GM21515 (cell line): ENCODE measurements around the gene POLA1.

Experiments
- ATAC-seq: cut with Tn5 transposase; IDR thresholded peaks from one replicate; pipeline ENCODE4 v1.9.1; 2021; ENCODE audit not compliant: unreplicated experiment

Gene POLA1

DNA sequence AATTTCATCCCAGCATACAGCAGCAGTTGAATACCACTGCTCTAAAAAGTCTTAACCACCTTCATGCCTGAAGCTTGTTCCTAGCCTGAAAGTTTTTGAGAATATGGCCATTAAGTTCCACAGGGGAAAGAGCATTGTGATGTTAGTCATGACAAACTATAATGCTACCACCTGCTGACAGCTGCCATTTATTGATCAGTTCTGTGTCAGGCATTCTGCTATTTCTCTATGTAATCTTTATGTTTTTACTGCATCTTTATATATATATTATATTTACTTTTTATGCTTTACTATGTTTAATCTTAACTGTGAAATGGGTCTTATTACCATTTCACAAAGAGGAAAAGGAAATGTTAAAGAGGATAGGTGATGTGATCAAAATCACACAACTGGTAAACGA is 268.1 kb downstream of the POLA1 start:
- ATAC-seq, result no peak

DNA sequence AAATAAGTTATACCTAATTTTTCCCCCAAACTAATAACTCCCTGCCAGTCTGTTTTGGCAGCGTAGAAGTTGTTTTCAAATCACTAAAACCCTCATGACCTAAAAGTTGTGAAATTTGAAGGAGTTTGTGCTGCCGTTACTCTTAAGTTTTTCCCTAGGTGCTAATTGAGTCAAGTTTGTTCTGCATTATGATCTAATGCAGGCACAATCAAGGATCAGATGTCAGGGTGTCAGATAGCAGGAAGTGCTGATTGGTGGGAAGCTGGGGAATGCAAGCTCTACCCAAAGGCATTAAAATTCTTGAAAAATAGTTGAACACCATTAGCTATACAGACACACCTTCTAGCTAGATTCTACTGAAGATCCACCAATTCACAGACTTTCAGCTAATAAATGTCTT is 270.1 kb downstream of the POLA1 start:
- ATAC-seq, result no peak

DNA sequence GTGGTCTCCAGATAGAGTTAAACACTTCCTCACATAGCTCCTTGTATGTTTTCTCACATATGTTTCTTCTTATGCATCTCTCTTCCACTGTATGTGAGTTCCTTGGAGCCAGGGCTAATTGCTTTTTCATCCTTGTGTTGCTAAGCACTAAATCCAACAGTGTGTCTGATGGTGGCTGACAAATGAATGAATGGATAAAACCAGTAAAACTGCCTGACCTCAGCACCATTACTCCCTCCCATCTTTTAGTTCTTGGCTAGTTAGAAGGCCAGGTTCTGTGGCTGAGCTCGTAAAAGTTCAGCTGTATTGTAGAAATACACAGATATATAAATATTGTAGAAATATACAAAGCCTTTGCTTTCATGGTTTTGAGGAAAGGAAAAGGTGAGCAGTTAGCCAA is 271.7 kb downstream of the POLA1 start:
- no peak for ATAC-seq

DNA sequence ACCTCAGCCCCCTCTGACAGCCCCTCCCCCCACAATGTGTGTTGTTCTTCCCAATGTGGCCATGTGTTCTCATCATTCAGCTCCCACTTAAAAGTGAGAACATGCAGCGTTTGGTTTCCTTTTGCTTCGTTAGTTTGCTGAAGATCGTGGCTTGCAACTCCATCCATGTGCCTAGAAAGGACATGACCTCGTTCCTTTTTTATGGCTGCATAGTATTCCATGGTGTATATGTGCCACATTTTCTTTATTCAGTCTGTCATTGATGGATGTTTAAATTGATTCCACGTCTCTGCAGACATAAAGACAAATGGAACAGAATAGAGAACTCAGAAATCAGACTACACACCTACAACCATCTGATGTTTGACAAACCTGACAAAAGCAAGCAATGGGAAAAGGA is 276.1 kb downstream of the POLA1 start:
- ATAC-seq, result no peak

DNA sequence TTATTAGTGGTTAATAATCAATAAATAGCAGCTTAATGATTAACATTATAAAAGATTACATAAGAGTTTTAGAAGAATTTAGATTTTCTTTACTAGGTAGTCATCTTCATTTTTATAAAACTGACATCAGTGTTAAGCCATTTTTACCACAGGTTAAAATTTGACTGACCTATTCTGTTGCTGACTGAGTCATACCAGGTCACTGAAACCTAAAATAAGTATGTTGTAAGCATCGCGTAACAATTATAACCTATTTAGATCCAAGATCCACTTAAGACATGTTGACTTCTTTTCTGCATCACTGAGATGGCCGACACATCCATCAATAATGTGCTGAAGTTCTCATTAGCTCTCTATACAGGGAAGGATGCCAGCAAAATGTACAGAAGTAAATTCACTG is 285.4 kb downstream of the POLA1 start:
- no peak for ATAC-seq

DNA sequence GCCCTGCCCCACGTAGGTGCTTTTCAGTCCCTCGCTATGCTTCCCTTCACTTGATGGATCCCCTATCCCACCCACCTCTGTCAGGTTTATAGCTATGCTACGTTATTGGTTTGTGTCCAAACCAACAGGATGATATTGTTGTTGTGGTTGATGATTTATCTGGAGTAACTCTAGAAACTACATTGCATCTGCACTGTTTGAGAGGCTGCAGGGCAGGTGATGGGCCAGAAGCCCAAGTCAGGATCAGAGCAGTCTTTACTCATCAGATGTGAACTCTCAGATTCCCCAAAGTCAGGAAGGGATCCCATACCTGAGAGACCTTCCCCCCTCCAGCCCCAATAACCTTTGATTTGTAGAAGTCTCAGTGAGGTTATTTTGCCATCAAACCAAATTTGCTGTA is 287.3 kb downstream of the POLA1 start:
- ATAC-seq, result no peak

DNA sequence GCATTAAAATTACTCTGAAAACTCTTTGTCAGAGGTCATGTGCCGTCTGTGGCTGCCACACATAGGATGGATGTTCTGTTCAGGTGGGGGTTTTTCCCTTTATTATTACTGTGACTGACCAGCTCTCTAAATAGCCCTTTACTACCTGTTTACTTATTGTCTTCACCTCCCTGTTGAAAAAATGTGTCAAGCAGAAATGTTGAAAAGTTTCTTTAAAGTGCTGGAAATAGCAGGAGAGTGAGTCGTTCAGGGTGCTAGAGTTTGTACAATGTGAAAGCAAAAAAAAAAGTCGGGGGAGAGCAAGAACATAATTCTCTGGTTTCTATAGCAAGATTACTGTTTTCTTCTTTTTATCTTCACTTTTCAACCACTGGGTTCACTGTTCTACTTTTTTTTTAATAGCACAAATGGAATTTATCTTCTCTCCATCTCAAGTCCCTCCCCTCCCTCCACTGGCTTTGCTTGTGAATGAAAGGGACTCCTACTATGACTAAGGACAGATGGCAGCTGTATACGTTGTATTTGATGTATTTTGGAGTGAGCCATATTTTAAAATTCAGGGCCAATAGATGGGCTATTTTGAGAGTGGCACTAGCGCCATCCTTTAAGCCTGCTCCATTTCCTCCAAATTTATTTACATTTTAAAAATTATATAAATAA is 288.7 kb downstream of the POLA1 start:
- ATAC-seq, result no peak

DNA sequence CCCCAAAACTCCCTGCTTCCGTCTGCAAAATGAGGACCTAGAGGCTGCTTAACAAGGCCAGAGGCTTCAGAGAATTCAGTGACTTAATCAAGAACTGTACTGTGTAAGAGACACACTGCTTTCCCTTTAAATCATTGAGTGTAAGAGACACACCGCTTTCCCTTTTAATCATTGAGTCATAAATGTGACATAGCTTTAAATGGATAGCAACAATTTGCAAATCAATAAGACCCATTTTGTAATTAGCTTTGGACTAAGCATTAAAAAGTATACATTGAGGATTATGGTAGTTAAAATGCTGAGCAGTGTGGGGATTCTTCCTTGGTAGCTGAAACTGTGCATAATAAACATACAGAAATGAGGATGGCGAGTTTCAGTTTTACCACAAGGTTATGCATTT is 290.2 kb downstream of the POLA1 start:
- no peak for ATAC-seq

DNA sequence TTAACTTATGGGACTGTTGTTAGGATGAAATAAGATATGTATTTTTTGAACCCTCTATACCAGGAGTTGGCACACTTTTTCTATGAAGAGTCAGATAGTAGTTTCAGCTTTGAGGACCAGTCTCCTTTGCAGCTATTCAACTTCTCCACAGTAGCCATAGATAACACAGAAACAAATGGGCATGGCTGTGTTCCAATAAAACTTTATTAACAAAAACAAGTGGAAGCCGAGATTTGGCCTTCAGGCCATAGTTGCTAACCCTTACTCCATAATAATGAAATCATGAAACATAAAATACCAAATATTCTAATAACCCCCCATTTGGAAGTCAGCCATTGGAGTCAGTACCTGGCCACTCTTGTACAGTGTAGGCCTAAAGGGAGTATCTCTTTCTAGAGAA is 291.4 kb downstream of the POLA1 start:
- ATAC-seq, result no peak

DNA sequence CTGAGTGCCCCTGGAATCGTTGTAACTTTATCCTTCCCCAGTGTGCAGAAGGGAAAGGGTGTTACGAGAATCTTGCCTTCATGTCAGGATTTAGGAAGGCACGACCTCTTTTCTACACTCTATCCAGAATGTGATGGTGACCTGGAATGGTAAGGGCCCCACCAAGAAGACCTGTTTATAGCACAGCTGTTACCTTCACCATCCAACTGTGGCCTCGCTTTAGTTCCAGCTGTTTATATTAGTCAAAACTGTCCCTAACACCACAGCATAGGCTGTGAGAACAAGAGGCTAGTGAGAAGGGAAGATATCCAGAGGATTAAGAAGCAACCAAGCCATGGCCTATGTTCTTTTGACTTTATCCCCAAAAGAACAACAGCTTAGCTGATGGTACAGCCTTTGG is 294.0 kb downstream of the POLA1 start:
- ATAC-seq, result no peak

DNA sequence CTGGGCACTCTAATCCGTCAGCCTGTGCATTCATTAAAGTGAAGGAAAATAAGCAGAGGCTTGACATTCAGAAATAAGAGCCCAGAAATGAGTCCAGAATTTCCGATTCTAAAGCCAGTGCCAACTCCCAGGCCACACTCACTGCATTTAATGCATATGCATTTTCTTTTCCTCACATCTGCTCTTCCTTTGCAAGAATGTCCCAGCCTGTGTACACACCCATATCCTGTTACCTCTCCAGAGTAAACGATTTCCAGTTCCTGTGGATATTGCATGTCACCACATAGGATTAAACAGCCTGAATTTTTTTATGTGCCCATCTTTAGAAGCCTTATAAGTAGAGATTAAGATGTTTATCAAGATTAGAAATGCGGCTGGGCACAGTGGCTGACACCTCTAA is 294.6 kb downstream of the POLA1 start:
- no peak for ATAC-seq

DNA sequence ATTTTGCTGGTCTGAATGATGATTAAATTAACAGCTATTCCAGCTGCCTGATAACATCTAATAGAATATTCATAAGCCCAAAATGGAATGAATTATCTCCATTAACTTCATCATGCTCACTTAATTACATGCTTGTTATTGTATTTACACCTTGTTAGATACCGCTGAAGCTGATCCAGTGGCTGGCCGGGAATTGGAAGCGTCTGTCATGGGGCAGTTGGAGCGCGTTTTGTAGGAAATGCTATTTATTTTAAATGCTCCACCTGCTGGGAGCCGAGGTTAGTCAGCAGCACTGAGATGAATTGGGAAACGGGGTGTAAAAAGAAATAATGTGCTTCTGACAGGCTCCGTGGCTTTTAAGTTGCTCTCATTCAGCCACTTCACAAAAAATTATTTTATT is 296.8 kb downstream of the POLA1 start:
- no peak for ATAC-seq

DNA sequence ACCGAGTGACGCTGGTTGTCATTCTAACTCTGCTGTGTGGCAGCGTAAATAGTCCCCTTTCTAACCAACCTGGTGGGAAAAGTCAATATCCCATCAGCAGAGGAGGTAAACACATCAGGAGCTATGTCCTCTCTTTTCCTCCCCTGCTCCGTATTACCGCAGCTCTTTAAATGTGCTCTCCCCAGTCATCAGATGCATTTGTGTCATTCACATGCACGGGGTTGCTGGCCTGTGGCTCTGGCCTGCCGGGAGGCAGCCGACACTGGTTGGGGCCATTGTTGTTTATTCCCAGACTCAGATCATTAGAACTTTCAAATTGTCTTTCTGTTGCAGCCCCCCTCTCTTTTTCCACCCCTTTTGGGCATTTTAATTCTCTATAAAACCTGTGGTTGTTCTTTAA is 300.2 kb downstream of the POLA1 start:
- no peak for ATAC-seq

DNA sequence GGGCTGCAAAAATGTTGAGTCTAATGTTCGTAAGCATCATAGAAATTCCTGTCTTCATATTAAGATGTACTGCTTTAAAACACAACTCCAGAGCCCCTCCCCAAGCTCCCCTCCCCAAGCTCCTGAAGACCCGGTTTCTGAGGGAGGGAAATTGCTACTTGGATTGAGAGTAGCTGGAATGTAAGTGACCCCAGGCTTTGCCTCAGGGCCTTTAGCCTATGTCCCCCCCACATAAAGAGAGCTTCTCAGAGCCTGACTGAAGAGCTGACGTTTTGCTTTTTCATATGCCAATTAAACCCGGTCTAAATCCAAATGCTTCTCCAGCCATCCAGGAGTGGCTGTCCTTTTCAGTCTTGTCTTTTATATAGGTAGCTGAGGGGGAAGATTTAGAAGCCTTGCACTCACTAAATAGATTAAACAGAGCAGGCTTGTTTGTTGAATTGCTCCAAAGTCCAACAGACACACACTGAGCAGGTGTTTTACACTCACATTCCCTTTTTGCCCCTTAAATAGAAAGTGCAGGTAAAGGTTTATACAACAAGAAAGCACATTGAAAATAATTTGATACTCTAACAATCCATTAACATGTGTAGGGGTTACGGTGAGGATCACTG is 302.5 kb downstream of the POLA1 start:
- no peak for ATAC-seq

DNA sequence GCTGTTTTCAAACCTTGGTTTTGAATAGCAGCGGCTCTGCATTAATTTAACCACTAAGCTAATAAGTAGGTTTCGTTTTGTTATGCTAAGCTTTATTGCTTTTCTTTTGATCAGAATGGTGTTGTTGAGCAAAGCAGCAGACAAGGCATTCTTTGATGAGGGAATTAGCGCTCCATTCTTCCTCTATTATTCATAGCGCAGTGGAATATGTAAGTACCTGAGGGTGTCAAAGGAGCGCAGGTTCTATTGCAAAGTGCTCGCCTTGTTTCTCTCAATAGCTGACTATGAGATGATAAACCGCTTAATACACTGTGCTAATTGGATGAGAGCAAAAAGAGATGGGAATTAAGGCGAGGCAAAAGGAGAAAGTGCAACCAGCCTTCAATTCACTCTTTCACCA is 305.8 kb downstream of the POLA1 start:
- ATAC-seq, result no peak

DNA sequence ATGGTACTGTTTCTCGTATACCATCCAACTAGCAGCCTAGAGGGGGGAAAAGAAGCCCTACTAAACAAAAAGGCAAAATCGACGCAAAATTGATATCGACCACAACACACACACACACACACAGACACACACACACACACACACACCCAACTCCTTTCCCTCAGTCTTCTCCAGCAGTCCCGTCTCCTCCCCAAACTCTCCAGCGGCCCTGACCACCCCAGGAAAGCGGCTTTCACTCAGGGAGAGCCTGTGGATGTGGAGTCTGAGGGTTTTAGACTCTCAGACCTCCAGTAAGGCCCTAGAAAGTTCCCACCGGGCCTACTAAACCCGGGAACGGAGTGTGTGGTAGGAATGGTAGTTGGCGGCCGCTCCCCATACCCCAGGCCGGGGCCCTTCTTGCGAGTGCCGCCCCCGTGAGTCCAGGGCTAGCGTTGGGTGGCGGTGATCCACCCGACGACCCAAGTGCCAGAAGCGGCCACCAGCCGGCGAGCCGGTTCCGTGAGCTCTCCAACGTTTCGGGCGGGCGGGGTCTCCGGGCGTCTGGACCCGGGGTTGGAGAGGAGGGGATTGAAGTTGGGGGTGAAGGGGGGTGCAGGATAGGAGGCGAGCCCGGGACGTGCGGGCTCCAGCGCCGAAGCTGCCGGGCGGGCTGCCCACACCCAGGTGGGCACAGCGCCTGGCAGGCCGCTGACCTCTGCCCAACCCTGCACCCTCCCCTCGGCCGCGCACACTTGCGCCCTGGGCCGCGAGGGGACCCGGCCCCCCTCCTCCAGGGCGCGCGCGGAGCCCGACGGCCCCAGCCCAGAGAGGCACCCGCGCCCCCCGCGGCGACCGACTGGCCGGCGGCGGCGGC is 308.3 kb downstream of the POLA1 start:
- ATAC-seq, result no peak

DNA sequence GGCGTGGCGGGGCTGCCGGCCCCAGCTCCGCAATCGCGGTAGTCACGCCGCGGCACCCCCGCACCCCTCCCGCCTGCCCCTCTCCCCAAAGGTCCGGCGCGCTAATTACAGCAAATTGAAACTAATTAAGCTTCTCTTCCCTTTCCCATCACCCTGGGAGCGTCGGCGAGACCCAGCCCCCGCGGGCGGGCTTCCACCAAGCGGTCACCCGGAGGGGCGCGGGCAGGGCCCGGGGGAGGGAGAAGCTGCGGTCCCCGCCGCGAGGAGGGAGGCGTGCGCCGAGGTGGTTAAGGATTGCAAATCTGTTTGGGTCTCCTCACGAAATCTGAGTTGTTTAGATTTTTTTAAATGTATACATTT is 308.9 kb downstream of the POLA1 start:
- no peak for ATAC-seq

DNA sequence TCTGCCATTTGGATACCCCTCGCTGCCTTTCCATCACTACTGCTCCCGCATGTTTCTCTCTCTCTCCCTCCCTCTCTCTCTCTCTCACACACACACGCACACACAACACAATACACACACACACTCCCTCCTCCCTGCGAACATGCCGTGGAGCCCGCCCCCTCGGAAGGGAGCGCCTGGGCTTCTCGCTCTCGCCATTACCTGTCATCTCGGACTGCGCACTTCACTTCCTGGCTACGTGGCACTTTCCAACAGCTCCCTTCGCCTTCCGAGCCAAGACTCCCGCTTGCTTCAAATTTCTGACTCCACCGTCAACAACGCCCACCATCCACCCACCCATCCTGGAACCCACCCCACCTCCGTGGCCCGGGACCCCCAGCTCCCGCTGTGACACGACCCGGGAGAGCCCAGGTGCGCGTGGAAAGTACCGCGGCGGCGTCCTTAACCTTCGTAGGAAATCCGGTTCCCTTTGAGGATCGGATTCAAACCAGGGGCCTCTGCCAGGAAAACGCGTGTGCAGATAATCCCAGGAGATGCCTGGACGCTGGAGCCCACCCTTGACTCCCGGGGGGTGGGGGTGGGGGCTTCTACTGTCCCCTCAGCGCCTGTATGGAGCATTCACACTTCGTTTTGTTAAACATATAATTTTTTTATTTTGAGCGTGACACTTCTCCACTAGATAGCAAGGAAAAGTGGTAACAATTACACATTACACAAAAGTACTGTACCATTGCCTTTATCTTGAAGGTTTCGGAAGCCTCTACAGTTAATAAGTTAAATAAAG is 309.5 kb downstream of the POLA1 start:
- no peak for ATAC-seq

DNA sequence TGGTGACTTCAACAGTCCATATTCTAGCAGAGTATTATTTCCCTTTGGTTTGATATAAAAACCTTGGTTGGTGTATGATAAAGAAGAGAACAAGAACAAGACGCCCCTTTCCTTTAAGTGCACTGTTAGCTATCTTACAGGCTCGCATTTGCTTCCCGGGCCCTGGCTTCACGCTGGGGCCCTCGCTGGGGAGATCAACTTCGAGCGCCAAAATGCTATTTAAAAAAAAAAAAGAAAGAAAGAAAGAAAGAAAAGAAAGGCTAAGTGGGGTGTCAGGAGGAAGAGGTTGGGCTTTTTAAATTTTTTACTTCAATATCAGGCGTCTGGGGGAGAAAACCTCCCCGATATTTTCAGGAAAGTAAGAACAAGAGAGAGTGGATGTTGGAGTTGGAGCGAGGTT is 310.3 kb downstream of the POLA1 start:
- ATAC-seq, result no peak

DNA sequence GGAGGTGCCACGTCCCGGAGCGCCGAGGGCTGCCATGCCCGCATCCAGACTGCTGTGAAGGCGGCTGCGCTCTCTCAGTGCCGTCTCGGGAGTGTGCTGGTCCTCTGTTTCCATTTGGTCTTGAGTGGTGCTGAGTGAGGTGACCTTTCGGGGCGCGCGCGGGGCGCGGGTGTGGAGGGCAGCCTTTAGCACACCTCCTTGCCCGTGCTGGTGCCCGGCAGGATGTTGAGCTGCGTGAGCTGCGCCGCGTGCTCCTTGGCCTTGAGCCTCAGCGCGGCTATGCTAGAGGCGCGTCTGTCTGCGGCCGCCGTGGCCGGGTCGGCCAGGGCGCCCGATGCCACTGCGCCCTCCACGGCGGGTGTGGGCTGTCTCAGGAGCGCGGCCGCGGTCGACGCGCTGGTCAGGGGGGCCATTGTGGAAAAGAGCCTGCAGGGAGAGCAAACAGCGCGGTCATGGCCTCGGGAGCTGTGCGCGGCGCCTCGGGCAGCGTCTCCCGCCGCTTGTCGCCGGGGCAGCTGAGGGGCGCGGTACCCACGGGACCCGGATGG is 310.8 kb downstream of the POLA1 start:
- no peak for ATAC-seq

DNA sequence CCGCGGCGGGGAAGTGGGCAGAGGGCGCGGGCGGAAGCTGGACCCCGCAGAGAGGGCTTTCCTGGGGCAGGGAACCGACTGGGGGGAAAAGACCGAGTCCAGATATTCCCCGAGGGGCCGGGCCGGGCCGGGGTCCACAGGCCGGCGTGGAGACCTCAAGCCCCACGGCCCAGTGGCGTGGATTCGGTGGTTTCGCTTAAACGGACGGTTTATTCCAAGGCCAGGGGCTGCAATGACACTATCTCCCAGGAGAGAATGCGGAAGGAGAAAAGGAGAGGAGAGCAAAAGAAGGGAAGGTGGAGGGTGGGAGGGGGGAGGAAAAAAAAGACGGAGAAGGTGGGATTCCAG is 311.3 kb downstream of the POLA1 start:
- ATAC-seq, result no peak
